HG02885 (cell line): ENCODE data around the gene NSG2.
"Not testable (repeated sequence)": the region's sequence is repeated elsewhere in the genome, so short reads cannot be mapped to it uniquely, and the experiment has no call there.

Experiments
- ATAC-seq: cut with Tn5 transposase; IDR thresholded peaks from one replicate; pipeline ENCODE4 v1.9.1; 2021; ENCODE audit warnings: mild to moderate bottlenecking; ENCODE audit not compliant: unreplicated experiment, poor library complexity

NSG2 gene

GRCh38 chr5:174146556-174146955 is 101.0 kb downstream of the NSG2 start:
- no peak for ATAC-seq

DNA sequence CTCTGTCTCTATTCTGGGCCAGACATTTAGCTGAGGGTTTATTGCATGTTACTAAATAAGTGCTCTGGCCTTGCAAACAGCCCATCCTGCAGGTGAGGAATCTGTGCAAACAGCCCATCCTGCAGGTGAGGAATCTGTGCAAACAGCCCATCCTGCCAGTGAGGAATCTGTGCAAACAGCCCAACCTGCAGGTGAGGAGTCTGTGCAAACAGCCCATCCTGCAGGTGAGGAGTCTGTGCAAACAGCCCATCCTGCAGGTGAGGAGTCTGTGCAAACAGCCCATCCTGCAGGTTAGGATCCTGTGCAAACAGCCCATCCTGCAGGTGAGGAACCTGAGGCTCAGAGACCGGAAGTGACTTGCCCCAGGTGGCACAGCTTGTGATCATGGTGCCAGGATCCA is 101.5 kb downstream of the NSG2 start:
- not testable (repeated sequence) for ATAC-seq

DNA sequence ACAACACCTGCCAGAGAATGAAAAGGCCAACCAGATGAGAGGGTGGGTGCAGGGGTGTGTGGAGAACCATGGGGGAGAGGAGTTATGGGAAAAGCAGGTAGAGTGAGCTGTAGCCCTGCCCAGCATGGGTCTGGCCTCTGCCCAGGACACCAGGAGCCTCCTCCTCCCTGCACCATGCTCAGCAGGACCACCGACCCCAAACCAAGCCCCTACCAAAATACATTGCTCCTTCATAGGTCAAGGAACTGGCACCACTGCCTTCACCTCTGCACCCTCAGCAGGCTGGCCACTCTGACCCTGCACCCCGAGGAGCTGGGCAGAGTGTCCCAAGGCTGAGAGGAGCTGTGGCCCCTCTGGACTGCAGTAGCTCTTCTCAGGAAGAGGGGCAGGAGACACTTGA is 102.0 kb downstream of the NSG2 start:
- ATAC-seq: no peak

DNA sequence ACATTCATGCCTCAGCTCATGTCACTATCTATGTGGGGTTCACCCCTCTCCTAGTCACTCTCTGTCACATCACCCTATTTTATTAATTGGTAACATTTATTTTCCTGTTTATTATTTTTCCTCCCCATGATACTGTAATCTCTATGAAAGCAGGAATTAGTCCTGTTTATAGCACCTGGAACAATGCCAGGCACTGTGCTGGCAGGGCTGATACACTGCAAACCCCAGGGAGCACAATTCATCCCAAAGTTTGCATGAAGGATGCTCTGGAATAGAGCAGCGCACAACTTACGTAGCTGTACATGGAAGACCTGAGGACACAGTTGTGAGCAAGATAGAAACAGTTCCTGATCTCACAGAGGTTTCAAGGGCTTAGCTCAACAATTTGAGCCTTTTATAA is 103.2 kb downstream of the NSG2 start:
- ATAC-seq: no peak

GRCh38 chr5:174149426-174149825 is 103.9 kb downstream of the NSG2 start:
- ATAC-seq: no peak

DNA sequence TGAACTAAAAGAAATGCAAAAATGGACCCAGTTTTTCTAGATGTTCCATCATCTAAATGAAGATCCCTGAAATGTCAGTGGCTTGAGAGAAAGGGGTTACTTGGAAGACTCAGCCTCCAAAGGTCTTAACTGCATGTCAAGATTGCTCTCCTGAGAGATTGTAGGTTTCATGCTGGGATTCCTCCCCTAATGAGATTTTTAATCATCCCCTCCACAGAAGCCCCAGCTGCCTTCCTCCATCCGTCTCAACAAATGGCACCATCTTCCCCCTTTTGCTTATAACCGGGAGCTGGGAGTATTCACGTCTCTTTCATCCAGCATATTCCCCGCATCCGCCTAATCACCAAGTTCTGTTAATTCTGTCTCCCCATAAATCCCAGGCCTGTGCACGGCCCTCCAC is 104.5 kb downstream of the NSG2 start:
- no peak for ATAC-seq

DNA sequence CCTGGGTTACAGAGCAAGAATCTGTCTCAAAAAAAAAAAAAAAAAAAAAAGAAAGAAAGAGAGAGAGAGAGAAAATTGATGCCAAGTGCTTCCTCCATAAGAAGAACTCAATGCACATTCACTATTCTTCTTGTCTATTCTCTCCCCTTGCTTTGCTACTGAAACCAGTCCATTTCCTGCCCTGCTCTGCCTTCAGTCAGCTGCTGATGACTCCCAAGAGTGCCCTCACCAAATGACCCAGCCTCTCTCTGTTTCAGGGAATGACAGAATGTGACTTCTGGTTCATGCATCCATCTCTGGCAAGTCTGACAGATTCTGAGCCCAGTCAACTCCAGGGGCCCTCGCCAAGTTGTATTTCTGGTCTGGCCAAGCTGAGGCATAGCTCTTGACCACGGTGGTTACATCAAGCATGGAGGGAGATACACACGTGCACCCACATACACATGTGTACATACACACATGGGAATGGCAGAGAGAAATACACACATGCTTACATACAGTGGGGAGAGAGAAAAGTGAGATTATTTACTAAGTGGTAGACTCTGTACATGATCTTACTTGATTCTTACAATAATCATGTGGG is 106.2 kb downstream of the NSG2 start:
- ATAC-seq: no peak

DNA sequence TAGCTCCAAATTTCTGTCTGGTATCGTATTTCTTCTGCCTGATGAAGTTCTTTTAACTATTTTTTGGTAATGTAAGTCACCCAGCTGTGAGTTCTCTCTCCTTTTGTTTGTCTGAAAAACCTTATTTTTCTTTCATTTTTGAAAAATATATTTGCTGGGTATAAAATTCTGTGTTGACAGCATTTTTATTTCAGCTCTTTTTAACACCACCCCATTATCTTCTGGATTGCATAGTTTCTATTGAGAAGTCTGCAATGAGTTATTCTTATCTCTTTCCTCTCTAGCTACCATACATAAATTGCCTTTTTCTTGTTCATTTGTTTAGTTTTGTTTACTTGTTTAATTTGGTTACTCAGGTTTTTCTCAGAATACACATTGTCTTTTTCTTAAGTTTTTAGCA is 109.1 kb downstream of the NSG2 start:
- ATAC-seq: no peak

DNA sequence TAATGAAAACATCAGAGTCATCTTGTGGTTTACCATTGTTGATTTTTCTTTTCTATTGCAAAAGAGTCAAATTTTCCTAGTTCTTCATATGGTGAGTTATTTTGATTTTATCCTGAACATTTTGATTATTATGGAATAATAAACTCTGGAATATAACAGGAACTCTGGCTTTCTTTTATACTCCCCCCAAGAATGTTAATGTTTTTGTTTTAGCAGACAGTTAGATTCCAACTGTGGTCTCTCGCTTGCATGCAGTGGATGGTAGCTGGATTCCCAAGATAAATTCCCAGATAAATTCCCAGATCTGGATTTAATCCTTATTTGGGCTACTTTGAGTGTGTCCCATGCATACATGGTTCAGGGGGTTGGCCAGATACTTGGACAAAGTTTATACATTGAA is 109.8 kb downstream of the NSG2 start:
- no peak for ATAC-seq

- ATAC-seq: no peak
These were observed 110.2 kb downstream of the NSG2 start for GRCh38 chr5:174155706-174156105.

GRCh38 chr5:174157048-174157447 is 111.5 kb downstream of the NSG2 start:
- ATAC-seq: no peak
